Measurements from ENCODE around the gene KCNC1. TPM values are rescaled to one million over a fixed set of nuclear protein-coding genes. Genes with fewer than 3 reads are reported as not detected.
A peak's percentile ranks its signal among the peaks of the same experiment; 100 is the strongest.

KCNC1 gene
- total and polyA plus RNA-seq, 2 of the 13 experiments (the other 11 are each of a cell fraction or from before 2014, with no cell fraction given), result 0.01 to 0.04 TPM

DNA sequence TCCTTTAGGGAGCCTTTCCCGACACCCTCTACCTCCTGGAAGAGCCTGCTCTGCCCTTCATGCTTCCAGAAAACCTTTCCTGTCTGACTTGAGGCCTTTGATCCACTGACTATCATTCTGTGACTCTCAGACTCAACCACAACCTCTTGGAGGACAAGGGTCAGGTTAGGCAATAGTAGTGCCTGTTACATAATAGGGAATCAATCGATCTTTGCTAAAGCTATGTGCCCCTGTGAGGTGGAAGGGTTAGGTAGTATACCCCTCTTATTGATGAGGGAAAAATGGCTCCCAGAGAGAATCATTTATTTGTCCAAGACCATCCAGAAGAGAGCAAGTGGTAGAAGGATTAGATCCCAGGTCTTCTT, 16.2 kb downstream of the KCNC1 start (continued):
- TF ChIP-seq LRRFIP1 (CRISPR knock-in tag; conservative IDR thresholded peaks at IDR 0.05) (no peak), ZNF577 (CRISPR knock-in tag; IDR thresholded peaks at IDR 0.05; ENCODE audit: borderline replicate concordance, low read depth) (no peak), ISL2 (CRISPR knock-in tag; IDR thresholded peaks at IDR 0.05) (no peak), MAZ (IDR thresholded peaks at IDR 0.05; ENCODE audit: borderline replicate concordance, low read depth, low read length) (no peak), MAZ (CRISPR knock-in tag; IDR thresholded peaks at IDR 0.05; ENCODE audit: low read depth) (no peak), ZSCAN5A (CRISPR knock-in tag; IDR thresholded peaks at IDR 0.05; ENCODE audit: borderline replicate concordance) (no peak), NCOA2 (CRISPR knock-in tag; IDR thresholded peaks at IDR 0.05) (no peak), TFDP2 (CRISPR knock-in tag; IDR thresholded peaks at IDR 0.05) (no peak), TEF (CRISPR knock-in tag; IDR thresholded peaks at IDR 0.05) (peak; percentile 49; the same call in 1 of the 2 replicates), BATF2 (CRISPR knock-in tag; IDR thresholded peaks at IDR 0.05) (no peak), DNMT1 (CRISPR knock-in tag; IDR thresholded peaks at IDR 0.05) (no peak), KLF12 (CRISPR knock-in tag; IDR thresholded peaks at IDR 0.05; ENCODE audit: borderline replicate concordance) (no peak), RARA (CRISPR knock-in tag; IDR thresholded peaks at IDR 0.05) (peak; percentile 40; the same call in 1 of the 2 replicates)
- TF ChIP-seq, protein P1, sequence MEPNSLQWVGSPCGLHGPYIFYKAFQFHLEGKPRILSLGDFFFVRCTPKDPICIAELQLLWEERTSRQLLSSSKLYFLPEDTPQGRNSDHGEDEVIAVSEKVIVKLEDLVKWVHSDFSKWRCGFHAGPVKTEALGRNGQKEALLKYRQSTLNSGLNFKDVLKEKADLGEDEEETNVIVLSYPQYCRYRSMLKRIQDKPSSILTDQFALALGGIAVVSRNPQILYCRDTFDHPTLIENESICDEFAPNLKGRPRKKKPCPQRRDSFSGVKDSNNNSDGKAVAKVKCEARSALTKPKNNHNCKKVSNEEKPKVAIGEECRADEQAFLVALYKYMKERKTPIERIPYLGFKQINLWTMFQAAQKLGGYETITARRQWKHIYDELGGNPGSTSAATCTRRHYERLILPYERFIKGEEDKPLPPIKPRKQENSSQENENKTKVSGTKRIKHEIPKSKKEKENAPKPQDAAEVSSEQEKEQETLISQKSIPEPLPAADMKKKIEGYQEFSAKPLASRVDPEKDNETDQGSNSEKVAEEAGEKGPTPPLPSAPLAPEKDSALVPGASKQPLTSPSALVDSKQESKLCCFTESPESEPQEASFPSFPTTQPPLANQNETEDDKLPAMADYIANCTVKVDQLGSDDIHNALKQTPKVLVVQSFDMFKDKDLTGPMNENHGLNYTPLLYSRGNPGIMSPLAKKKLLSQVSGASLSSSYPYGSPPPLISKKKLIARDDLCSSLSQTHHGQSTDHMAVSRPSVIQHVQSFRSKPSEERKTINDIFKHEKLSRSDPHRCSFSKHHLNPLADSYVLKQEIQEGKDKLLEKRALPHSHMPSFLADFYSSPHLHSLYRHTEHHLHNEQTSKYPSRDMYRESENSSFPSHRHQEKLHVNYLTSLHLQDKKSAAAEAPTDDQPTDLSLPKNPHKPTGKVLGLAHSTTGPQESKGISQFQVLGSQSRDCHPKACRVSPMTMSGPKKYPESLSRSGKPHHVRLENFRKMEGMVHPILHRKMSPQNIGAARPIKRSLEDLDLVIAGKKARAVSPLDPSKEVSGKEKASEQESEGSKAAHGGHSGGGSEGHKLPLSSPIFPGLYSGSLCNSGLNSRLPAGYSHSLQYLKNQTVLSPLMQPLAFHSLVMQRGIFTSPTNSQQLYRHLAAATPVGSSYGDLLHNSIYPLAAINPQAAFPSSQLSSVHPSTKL (CRISPR knock-in tag; IDR thresholded peaks at IDR 0.05), result peak; percentile 25; the same call in 1 of the 2 replicates
- TF ChIP-seq, protein P2, sequence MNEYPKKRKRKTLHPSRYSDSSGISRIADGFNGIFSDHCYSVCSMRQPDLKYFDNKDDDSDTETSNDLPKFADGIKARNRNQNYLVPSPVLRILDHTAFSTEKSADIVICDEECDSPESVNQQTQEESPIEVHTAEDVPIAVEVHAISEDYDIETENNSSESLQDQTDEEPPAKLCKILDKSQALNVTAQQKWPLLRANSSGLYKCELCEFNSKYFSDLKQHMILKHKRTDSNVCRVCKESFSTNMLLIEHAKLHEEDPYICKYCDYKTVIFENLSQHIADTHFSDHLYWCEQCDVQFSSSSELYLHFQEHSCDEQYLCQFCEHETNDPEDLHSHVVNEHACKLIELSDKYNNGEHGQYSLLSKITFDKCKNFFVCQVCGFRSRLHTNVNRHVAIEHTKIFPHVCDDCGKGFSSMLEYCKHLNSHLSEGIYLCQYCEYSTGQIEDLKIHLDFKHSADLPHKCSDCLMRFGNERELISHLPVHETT (CRISPR knock-in tag; conservative IDR thresholded peaks at IDR 0.05), result no peak

Measured in HepG2 (cell line).